Measurements from ENCODE around the gene SH3RF3. TPM values are rescaled to one million over a fixed set of nuclear protein-coding genes. Genes with fewer than 3 reads are reported as not detected.

SH3RF3 gene
- total RNA-seq, 4 donors from 2014 or later, result 2.2 to 6.1 (median 4.2) TPM

DNA sequence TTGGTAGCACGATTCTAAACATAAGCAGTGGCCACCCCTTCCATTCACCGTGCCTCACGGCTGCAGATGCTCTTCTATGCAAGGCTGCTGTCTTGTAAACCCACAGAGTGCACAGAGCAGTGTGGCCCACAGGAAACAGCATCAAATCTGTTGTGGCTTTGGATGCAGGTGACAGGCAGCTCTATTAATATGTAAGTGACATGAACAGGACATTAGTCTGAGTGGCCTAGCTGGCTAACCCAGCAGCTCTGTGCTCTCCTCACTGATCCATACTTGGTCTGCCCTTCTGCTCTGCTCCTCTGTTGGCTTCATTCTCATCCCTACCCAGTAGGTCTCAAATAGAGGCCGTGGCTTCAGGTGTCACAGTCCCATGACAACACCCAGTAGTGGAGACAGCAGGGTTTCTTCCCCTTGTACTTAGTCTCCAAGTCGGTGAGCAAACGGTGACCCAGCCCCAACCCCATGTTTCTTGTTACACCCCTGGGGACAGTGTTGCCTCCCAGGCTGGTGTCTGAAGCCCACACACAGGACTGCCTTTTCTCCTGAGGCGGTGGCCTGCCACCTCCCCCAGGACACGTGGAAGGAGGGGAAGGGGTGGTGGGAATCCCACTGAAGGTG lies 5.8 kb downstream of the SH3RF3 start:
- peaks cover 13% of the 10 kb centered on the region for H3K4me1 ChIP-seq
- no peaks in the 10 kb centered on the region for H3K36me3 ChIP-seq
- H3K27ac ChIP-seq, result no peak overlapping the region
- peaks cover 7% of the 10 kb centered on the region for H3K27me3 ChIP-seq
- TF ChIP-seq EP300 (IDR thresholded peaks at IDR 0.05), result no peak
- no peak for TF ChIP-seq CTCF (IDR thresholded peaks at IDR 0.05)
- TF ChIP-seq POLR2AphosphoS5 (IDR thresholded peaks at IDR 0.05), result no peak
- TF ChIP-seq POLR2A (IDR thresholded peaks at IDR 0.05), result no peak
- H3K9me3 ChIP-seq, result no peaks in the 10 kb centered on the region
- peak in 1 of 2 donors; percentile 74 for DNase-seq (ENCODE audit: low spot score in 2 of 2)
- no peak overlapping the region for H3K4me3 ChIP-seq
- WGBS, result 85% methylated on average over 7 of the region's 8 CpGs

GRCh38 chr2:109135359-109136197 lies 6.6 kb downstream of the SH3RF3 start:
- TF ChIP-seq POLR2A (IDR thresholded peaks at IDR 0.05) (no peak), CTCF (IDR thresholded peaks at IDR 0.05) (no peak), POLR2AphosphoS5 (IDR thresholded peaks at IDR 0.05) (no peak), EP300 (IDR thresholded peaks at IDR 0.05) (no peak)
- Histone ChIP-seq H3K36me3 (no peaks in the 10 kb centered on the region), H3K27me3 (peaks cover under 1% of the 10 kb centered on the region), H3K4me1 (peaks cover 5% of the 10 kb centered on the region), H3K9me3 (no peaks in the 10 kb centered on the region), H3K4me3 (no peak overlapping the region), H3K27ac (no peak overlapping the region)
- DNase-seq (ENCODE audit: low spot score in 2 of 2), result peak in 1 of 2 donors; percentile 24
- WGBS, result 67% methylated on average over 17 of the region's 17 CpGs

DNA sequence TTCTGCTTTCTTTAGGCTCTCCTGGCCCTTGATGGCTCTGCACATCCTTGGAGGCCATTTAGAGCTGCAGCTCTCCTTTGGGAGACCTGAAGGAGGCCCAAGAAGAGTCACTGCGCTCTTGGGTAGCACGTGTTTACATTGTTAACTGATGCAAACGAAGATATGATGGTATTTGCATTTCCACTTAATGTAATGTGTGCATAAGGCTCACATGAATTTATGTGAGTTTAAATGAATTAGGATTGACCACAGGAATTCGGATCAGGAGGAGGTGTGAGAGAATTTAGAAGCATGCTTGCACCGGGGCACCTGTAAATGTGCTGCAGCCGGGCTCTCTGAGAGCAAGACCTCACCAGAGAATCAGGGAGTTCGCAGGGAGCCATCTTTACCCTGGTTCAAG lies 7.5 kb downstream of the SH3RF3 start:
- TF ChIP-seq CTCF (IDR thresholded peaks at IDR 0.05) (no peak), POLR2AphosphoS5 (IDR thresholded peaks at IDR 0.05) (no peak), EP300 (IDR thresholded peaks at IDR 0.05) (no peak), POLR2A (IDR thresholded peaks at IDR 0.05) (no peak)
- WGBS, result 84% methylated on average over 7 of the region's 7 CpGs
- Histone ChIP-seq H3K4me1 (no peaks in the 10 kb centered on the region), H3K36me3 (no peaks in the 10 kb centered on the region), H3K4me3 (no peak overlapping the region), H3K27me3 (no peaks in the 10 kb centered on the region), H3K9me3 (no peaks in the 10 kb centered on the region), H3K27ac (no peak overlapping the region)
- no peak for DNase-seq (ENCODE audit: low spot score in 2 of 2)

DNA sequence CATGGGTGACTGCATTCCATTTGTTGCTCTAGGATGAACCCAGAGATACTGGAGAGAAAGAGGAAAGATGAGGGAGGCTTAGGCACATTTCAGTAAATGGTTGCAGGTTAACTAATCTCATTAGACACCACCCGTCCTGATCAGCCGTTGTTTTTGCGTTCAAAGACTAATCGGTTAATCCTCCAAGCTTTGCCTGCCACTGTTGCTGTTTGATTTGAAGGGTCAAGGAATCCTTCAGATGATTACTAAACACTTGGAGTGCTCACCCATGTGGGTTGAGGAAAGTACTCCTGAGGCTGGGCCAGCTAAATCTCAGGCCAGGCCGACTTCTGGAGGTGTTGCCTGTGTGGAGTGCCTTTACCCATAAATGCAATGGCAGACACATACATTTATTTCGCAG lies 8.6 kb downstream of the SH3RF3 start:
- TF ChIP-seq EP300 (IDR thresholded peaks at IDR 0.05) (no peak), CTCF (IDR thresholded peaks at IDR 0.05) (no peak), POLR2AphosphoS5 (IDR thresholded peaks at IDR 0.05) (no peak), POLR2A (IDR thresholded peaks at IDR 0.05) (no peak)
- no peak overlapping the region for H3K4me3 ChIP-seq
- H3K27me3 ChIP-seq, result no peaks in the 10 kb centered on the region
- peak in 1 of 2 donors; percentile 55 for DNase-seq (ENCODE audit: low spot score in 2 of 2)
- H3K36me3 ChIP-seq, result no peaks in the 10 kb centered on the region
- no peaks in the 10 kb centered on the region for H3K9me3 ChIP-seq
- no peaks in the 10 kb centered on the region for H3K4me1 ChIP-seq
- H3K27ac ChIP-seq, result no peak overlapping the region
- 79% methylated on average over 6 of the region's 6 CpGs for WGBS

GRCh38 chr2:109138449-109138848 lies 9.4 kb downstream of the SH3RF3 start:
- TF ChIP-seq CTCF (IDR thresholded peaks at IDR 0.05), result no peak
- TF ChIP-seq EP300 (IDR thresholded peaks at IDR 0.05), result no peak
- no peak for TF ChIP-seq POLR2A (IDR thresholded peaks at IDR 0.05)
- no peak for TF ChIP-seq POLR2AphosphoS5 (IDR thresholded peaks at IDR 0.05)
- H3K4me1 ChIP-seq, result no peaks in the 10 kb centered on the region
- 58% methylated on average over 2 of the region's 2 CpGs for WGBS
- H3K9me3 ChIP-seq, result no peaks in the 10 kb centered on the region
- H3K36me3 ChIP-seq, result no peaks in the 10 kb centered on the region
- no peak overlapping the region for H3K27ac ChIP-seq
- H3K27me3 ChIP-seq, result no peaks in the 10 kb centered on the region
- H3K4me3 ChIP-seq, result no peak overlapping the region
- peak in 1 of 2 donors; percentile 32 for DNase-seq (ENCODE audit: low spot score in 2 of 2)
